ENCODE measurements around the gene SHOC2. TPM values are rescaled to one million over a fixed set of nuclear protein-coding genes. Genes with fewer than 3 reads are reported as not detected.

SHOC2 gene
- total RNA-seq, 1 experiment from 2014 or later: 23.7 TPM

DNA sequence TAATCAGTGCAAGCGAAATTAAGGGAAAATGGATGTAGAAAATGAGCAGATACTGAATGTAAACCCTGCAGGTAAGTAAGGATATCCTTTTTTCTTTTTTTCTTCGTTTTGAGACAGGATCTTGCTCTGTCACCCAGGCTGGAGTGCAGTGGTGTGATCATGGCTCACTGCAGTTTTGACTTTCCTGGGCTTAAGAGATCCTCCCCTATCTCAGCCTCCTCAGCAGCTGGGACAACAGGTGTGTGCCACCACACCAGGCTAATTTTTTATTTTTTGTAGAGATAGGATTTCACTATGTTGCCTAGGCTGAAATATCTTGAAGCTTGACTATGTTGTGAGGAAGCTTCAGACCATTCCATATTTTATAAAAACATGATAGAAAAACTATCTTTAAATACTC lies 43.4 kb upstream of the SHOC2 start:
- no peak overlapping the region for H4K91ac ChIP-seq (ENCODE audit: insufficient read length, low read depth, low read length)
- H4K20me1 ChIP-seq (ENCODE audit: control insufficient read depth, insufficient read depth, insufficient read length): no peaks in the 10 kb centered on the region
- no peak overlapping the region for H3K56ac ChIP-seq (ENCODE audit: insufficient read length, low read depth, low read length)
- H3T11ph ChIP-seq (ENCODE audit: low read length): no peak overlapping the region
- H2BK12ac ChIP-seq (ENCODE audit: insufficient read length, low read depth, low read length): no peak overlapping the region
- DNase-seq: no peak
- peaks cover 11% of the 10 kb centered on the region for H3K23me2 ChIP-seq (ENCODE audit: insufficient read length, low read depth, low read length, poor library complexity, severe bottlenecking)
- H3K23ac ChIP-seq (ENCODE audit: insufficient read length, low read depth, low read length): no peak overlapping the region
- no peak overlapping the region for H3K18ac ChIP-seq (ENCODE audit: insufficient read length, low read depth, low read length)
- H3K4me2 ChIP-seq (ENCODE audit: insufficient read depth, insufficient read length, low read length): no peak overlapping the region
- Mint-ChIP-seq H3K36me3 (ENCODE audit: insufficient read depth in 1 of 3, low read depth in 3 of 3) (peaks cover 0 to 8% (median 0%) of the 10 kb centered on the region in 3 experiments; a peak in 2 of 7 replicates), H3K4me1 (peaks cover 11 to 12% of the 10 kb centered on the region in 2 experiments), H3K27ac (no peak overlapping the region), H3K4me3 (no peak overlapping the region), H3K27me3 (ENCODE audit: low read depth) (no peaks in the 10 kb centered on the region), H3K9me3 (no peaks in the 10 kb centered on the region; a peak in 1 of 5 replicates)
- H2BK15ac ChIP-seq (ENCODE audit: low read depth, low read length): no peak overlapping the region
- H2AFZ ChIP-seq (ENCODE audit: low read length): no peak overlapping the region
- H2BK20ac ChIP-seq (ENCODE audit: low read depth, low read length, poor library complexity, severe bottlenecking): no peak overlapping the region
- H2BK120ac ChIP-seq (ENCODE audit: low read depth, low read length, poor library complexity, severe bottlenecking): no peak overlapping the region
- H3K79me1 ChIP-seq (ENCODE audit: insufficient read depth, low read depth, low read length, poor library complexity, severe bottlenecking): no peaks in the 10 kb centered on the region
- no CpG with 5 or more reads among the region's 2 CpGs for WGBS (ENCODE audit: extremely low coverage, insufficient read length, low lambda C conversion rate)
- H3K14ac ChIP-seq (ENCODE audit: insufficient read depth, low read length): no peak overlapping the region
- no peaks in the 10 kb centered on the region for H3K79me2 ChIP-seq (ENCODE audit: insufficient read depth, low read length)
- no peak overlapping the region for H4K8ac ChIP-seq (replicated peaks; ENCODE audit: insufficient read length, low read depth, low read length)
- no peaks in the 10 kb centered on the region for H3K27me3 ChIP-seq (ENCODE audit: insufficient read depth, low read length)
- H4K5ac ChIP-seq (ENCODE audit: insufficient read length, low read depth, low read length): no peak overlapping the region
- H3K27ac ChIP-seq (ENCODE audit: insufficient read length, low read depth, low read length): no peak overlapping the region
- no peaks in the 10 kb centered on the region for H3K4me1 ChIP-seq (ENCODE audit: insufficient read depth, low read length)
- TF ChIP-seq, protein P1, sequence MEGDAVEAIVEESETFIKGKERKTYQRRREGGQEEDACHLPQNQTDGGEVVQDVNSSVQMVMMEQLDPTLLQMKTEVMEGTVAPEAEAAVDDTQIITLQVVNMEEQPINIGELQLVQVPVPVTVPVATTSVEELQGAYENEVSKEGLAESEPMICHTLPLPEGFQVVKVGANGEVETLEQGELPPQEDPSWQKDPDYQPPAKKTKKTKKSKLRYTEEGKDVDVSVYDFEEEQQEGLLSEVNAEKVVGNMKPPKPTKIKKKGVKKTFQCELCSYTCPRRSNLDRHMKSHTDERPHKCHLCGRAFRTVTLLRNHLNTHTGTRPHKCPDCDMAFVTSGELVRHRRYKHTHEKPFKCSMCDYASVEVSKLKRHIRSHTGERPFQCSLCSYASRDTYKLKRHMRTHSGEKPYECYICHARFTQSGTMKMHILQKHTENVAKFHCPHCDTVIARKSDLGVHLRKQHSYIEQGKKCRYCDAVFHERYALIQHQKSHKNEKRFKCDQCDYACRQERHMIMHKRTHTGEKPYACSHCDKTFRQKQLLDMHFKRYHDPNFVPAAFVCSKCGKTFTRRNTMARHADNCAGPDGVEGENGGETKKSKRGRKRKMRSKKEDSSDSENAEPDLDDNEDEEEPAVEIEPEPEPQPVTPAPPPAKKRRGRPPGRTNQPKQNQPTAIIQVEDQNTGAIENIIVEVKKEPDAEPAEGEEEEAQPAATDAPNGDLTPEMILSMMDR (conservative IDR thresholded peaks at IDR 0.05): no peak
- H3K4ac ChIP-seq (ENCODE audit: low read depth, low read length): no peak overlapping the region
- H2BK5ac ChIP-seq (ENCODE audit: insufficient read length, low read length): no peak overlapping the region
- H2AK5ac ChIP-seq (ENCODE audit: insufficient read length, low read length): no peak overlapping the region
- no peaks in the 10 kb centered on the region for H3K9me3 ChIP-seq (ENCODE audit: control insufficient read depth, low read depth, low read length)
- no peak overlapping the region for H3K9ac ChIP-seq (ENCODE audit: extremely low read depth, insufficient read length, low read length)
